ENCODE results near the gene TRIM31. TPM values are rescaled to one million over a fixed set of nuclear protein-coding genes. Genes with fewer than 3 reads are reported as not detected.
"Not testable (repeated sequence)": the region's sequence is repeated elsewhere in the genome, so short reads cannot be mapped to it uniquely, and the experiment has no call there.

Gene TRIM31
- total RNA-seq, 4 donors from 2014 or later, result 1.3 TPM; not detected in 3

DNA sequence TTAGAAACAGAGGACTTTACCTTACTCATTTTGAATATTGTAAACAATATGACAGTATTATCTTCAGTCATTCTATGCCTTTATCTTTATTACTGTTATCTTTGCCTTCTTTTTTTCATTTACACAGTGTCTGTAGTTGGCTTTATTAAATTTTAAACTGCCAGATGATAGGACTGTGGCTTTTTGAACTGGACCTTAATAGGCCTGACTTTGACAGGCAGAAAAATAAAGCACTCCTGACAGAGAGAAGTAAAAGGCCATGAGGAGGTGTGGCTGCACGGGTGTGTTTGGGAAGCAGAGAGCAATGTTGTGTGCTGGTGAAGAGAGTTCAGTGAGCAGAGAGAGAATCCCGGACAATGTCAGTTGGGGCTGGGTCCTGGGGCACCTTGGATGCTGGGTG is 30.9 kb upstream of the TRIM31 start:
- no peak for DNase-seq (ENCODE audit: extremely low spot score)
- 73% methylated on average over 2 of the region's 2 CpGs for WGBS
- H3K4me1 ChIP-seq, result no peaks in the 10 kb centered on the region
- TF ChIP-seq POLR2AphosphoS5 (IDR thresholded peaks at IDR 0.05) (no peak), POLR2A (IDR thresholded peaks at IDR 0.05; ENCODE audit: low read depth) (no peak), EP300 (IDR thresholded peaks at IDR 0.05) (no peak)
- TF ChIP-seq, protein P1, sequence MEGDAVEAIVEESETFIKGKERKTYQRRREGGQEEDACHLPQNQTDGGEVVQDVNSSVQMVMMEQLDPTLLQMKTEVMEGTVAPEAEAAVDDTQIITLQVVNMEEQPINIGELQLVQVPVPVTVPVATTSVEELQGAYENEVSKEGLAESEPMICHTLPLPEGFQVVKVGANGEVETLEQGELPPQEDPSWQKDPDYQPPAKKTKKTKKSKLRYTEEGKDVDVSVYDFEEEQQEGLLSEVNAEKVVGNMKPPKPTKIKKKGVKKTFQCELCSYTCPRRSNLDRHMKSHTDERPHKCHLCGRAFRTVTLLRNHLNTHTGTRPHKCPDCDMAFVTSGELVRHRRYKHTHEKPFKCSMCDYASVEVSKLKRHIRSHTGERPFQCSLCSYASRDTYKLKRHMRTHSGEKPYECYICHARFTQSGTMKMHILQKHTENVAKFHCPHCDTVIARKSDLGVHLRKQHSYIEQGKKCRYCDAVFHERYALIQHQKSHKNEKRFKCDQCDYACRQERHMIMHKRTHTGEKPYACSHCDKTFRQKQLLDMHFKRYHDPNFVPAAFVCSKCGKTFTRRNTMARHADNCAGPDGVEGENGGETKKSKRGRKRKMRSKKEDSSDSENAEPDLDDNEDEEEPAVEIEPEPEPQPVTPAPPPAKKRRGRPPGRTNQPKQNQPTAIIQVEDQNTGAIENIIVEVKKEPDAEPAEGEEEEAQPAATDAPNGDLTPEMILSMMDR (IDR thresholded peaks at IDR 0.05), result no peak
- no peaks in the 10 kb centered on the region for H3K36me3 ChIP-seq
- no peaks in the 10 kb centered on the region for H3K9me3 ChIP-seq
- H3K4me3 ChIP-seq, result no peak overlapping the region
- H3K27me3 ChIP-seq, result peaks cover 0 to 59% (median 0%) of the 10 kb centered on the region in 4 donors
- intact Hi-C loops (cut with DNase I), result no loop called here
- H3K27ac ChIP-seq (replicated peaks in 1 of 4), result no peak overlapping the region

DNA sequence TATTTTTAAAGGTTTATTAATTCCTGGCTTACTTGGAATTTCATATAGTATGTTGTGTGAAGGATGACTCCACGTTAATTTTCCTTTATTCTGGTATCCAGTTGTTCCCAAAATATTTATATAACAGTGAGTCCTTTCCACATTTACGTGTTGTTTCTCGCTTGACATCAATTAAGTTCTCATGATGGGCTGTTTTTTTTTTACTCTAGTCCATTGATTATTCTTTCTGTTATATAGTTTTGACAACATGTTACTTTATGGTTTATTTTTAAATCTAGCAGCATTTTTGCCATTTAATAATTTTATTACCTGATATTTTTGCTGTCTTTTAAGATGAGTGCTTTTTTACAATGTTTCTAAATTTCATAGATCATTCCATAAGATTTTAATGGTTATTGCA is 29.8 kb upstream of the TRIM31 start:
- WGBS, result 52% methylated on average over 3 of the region's 3 CpGs
- Histone ChIP-seq H3K36me3 (no peaks in the 10 kb centered on the region), H3K4me3 (no peak overlapping the region), H3K4me1 (no peaks in the 10 kb centered on the region), H3K9me3 (no peaks in the 10 kb centered on the region), H3K27ac (replicated peaks in 1 of 4) (no peak overlapping the region), H3K27me3 (peaks cover 0 to 48% (median 0%) of the 10 kb centered on the region in 4 donors)
- no peak for DNase-seq (ENCODE audit: extremely low spot score)
- TF ChIP-seq EP300 (IDR thresholded peaks at IDR 0.05) (no peak), POLR2AphosphoS5 (IDR thresholded peaks at IDR 0.05) (no peak), POLR2A (IDR thresholded peaks at IDR 0.05; ENCODE audit: low read depth) (no peak)
- TF ChIP-seq, protein P1 (IDR thresholded peaks at IDR 0.05), result no peak
- intact Hi-C loops (cut with DNase I), result no loop called here

DNA sequence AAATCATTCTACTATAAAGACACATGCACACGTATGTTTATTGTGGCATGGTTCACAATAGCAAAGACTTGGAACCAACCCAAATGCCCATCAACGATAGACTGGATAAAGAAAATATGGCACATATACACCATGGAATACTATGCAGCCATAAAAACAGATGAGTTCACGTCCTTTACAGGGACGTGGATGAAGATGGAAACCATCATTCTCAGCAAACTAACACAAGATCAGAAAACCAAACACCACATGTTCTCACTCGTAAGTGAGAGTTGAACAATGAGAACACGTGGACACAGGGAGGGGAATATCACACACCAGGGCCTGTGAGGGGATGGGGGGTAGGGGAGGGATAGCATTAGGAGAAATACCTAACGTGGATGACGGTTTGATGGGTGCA is 27.4 kb upstream of the TRIM31 start:
- H3K36me3 ChIP-seq; DNase-seq (ENCODE audit: extremely low spot score); H3K4me3 ChIP-seq; H3K9me3 ChIP-seq; H3K4me1 ChIP-seq; intact Hi-C loops (cut with DNase I); H3K27ac ChIP-seq (replicated peaks in 1 of 4): not testable (repeated sequence)
- 86% methylated on average over 8 of the region's 8 CpGs for WGBS
- peaks cover 0 to 43% (median 0%) of the 10 kb centered on the region in 4 donors for H3K27me3 ChIP-seq

DNA sequence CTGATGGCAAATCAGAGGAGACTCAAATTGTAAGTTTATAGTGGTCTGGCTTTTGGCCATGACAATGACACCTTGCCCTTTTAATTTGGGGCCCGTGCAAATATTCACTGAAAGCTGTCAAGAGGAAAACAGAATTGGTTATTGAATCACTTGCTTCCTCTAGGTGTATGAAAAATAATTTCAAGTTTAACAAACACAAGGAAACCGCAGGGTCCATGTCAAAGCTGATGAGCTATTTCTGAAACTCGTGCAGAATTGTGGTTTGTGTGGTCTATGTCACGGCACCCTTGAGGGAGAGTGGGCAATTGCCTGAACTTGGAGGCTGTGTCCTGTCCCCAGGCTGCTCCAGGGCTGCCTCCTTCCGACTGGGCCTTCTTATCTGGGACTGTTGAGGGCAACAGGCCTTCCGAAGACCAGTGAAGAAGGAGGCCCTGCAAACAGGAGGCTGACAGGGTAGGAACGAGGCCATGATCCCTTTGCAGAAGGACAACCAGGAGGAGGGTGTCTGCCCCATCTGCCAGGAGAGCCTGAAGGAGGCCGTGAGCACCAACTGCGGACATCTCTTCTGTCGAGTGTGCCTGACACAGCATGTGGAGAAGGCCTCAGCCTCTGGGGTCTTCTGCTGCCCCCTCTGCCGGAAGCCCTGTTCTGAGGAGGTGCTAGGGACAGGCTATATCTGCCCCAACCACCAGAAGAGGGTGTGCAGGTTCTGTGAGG is 23.8 kb upstream of the TRIM31 start:
- no peak overlapping the region for H3K27ac ChIP-seq (replicated peaks in 1 of 4)
- no peaks in the 10 kb centered on the region for H3K4me1 ChIP-seq
- no peak overlapping the region for H3K4me3 ChIP-seq
- H3K9me3 ChIP-seq, result no peaks in the 10 kb centered on the region
- H3K36me3 ChIP-seq, result no peaks in the 10 kb centered on the region
- peak; percentile 89 for DNase-seq (ENCODE audit: extremely low spot score)
- TF ChIP-seq POLR2AphosphoS5 (IDR thresholded peaks at IDR 0.05), result no peak
- TF ChIP-seq, protein P1 (IDR thresholded peaks at IDR 0.05), result no peak
- no peak for TF ChIP-seq POLR2A (IDR thresholded peaks at IDR 0.05; ENCODE audit: low read depth)
- no peak for TF ChIP-seq EP300 (IDR thresholded peaks at IDR 0.05)
- intact Hi-C loops (cut with DNase I), result no loop called here
- peaks cover 0 to 60% (median 11%) of the 10 kb centered on the region in 4 donors for H3K27me3 ChIP-seq
- 80% methylated on average over 10 of the region's 11 CpGs for WGBS

DNA sequence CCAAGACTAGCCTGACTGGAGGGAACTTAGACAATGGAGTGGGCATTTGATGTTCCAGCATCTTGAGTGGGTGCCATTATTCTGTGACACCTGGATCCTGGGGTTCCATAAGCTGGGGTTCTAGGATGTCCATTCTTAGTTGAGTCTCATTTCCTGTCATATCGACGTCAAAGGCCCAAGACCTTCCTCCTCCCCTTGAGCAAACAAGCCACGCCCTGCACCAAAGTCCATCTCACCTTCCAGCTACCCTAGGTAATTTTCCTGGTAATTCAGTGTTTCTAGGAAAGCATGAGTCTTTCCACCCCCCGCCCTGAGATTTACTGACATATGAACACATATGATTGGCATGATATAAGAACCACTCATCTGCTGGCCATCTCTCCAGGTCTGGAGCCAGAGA is 22.9 kb upstream of the TRIM31 start, which contains the start of gene TRIM40:
TRIM40 (plus strand) TSS at position 384 of the 400 bp plus-strand sequence. CDS start 897 bp downstream, outside the sequence.
- no peaks in the 10 kb centered on the region for H3K9me3 ChIP-seq
- DNase-seq (ENCODE audit: extremely low spot score), result peak; percentile 77
- peaks cover 0 to 3% (median 1%) of the 10 kb centered on the region in 4 donors for H3K4me1 ChIP-seq
- intact Hi-C loops (cut with DNase I), result no loop called here
- no peak within 1 kb of the TSS for H3K27ac ChIP-seq (replicated peaks in 1 of 4)
- H3K36me3 ChIP-seq, result no peaks in the 10 kb centered on the region
- 78% methylated on average over 4 of the region's 4 CpGs for WGBS
- peaks cover 0 to 65% (median 11%) of the 10 kb centered on the region in 4 donors for H3K27me3 ChIP-seq
- H3K4me3 ChIP-seq, result no peak within 1 kb of the TSS
- TF ChIP-seq POLR2AphosphoS5 (IDR thresholded peaks at IDR 0.05) (no peak), EP300 (IDR thresholded peaks at IDR 0.05) (no peak), POLR2A (IDR thresholded peaks at IDR 0.05; ENCODE audit: low read depth) (no peak)
- TF ChIP-seq, protein P1 (IDR thresholded peaks at IDR 0.05), result no peak

All from esophagus muscularis mucosa (tissue), 4 donors.